Activated T-helper 1 cell treated with anti-CD3 and anti-CD28 coated beads, Interleukin-12 subunit alpha, Interleukin-12 subunit beta, Interleukin-2, Interleukin-4 antibody, amounts not matched to agents 30 ng/mL and 10 ng/mL and 1 ng/mL, durations not matched to agents 14 hours and 24 hours and 36 hours (primary cell): Measurements from ENCODE around the gene PTH2. TPM values are rescaled to one million over a fixed set of nuclear protein-coding genes. Genes with fewer than 3 reads are reported as not detected.
"Not testable (repeated sequence)": the region's sequence is repeated elsewhere in the genome, so short reads cannot be mapped to it uniquely, and the experiment has no call there.

Experiments
- DNase-seq: peaks from one replicate; pipeline ENCODE4 v3.0.0; 2021; ENCODE audit warnings: low spot score
- H3K27ac Mint-ChIP-seq: one replicate; pipeline ENCODE4 v1.8.0; 2021; ENCODE audit warnings: mild to moderate bottlenecking, mixed read lengths
- H3K27me3 Mint-ChIP-seq: one replicate; pipeline ENCODE4 v1.8.0; 2022; ENCODE audit warnings: mild to moderate bottlenecking, moderate library complexity, mixed read lengths; ENCODE audit not compliant: insufficient read depth
- H3K36me3 Mint-ChIP-seq: one replicate; pipeline ENCODE4 v1.8.0; 2021; ENCODE audit warnings: low read depth, mixed read lengths
- H3K4me1 Mint-ChIP-seq: one replicate; pipeline ENCODE4 v1.8.0; 2021; ENCODE audit warnings: low read depth, mixed read lengths
- H3K4me3 Mint-ChIP-seq: one replicate; pipeline ENCODE4 v1.8.0; 2021; ENCODE audit warnings: mild to moderate bottlenecking, moderate library complexity, mixed read lengths
- H3K9me3 Mint-ChIP-seq: one replicate; pipeline ENCODE4 v1.8.0; 2021; ENCODE audit warnings: mixed read lengths
- intact Hi-C: fragments of 100-400 bp; cut with micrococcal nuclease; formaldehyde crosslinking; loops from one replicate; pipeline ENCODE4 v1.15.1; 2024
- total RNA-seq: library from RNA; stranded (reverse); gene quantifications from 2 replicates; pipeline ENCODE4 v1.2.3, GENCODE V29; 2022

PTH2 gene, protein sequence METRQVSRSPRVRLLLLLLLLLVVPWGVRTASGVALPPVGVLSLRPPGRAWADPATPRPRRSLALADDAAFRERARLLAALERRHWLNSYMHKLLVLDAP
- total RNA-seq, result not detected in 2 replicates

DNA sequence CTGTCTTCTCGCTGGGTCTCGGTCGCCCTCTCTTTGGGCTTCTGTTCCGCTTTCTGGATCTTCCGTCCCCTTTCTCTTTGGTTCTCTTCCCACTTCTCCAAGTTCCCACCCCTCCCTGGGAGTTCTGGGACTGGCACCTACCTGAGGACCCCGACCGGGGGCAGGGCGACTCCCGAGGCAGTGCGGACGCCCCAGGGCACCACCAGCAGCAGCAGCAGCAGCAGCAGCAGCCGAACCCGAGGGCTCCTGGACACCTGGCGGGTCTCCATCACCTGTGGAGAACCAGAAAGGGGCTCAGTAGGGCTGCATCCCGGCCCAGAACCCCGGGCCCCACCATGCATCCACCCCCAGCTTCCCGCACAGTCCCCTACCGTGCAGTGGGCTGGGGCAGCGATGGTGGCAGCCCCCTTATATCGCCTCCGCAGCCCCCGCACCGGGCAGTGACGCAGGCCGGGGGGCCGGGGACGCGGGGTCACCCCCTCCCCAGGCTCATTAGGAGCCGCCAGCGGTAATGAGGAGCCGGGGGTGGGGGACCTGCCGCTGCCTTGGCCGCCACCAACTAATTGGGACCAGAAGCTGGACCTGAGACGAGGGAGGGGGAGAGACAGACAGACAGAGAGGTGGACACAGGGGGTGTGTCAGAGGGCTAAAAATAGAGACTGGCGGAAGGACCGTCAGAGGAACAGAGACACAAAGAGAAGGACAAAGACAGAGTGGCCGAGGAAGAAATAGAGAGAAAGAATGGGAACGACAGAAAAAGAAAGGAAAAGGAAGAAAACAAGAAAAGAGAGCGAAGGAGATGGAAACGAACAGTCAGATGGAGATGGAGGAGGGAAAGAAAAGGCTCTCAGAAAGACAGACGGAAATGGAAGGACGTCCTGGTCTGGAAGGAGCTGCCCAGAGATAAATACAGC is at the start of gene PTH2:
Gene PTH2, minus strand, starts transcription at position 371 of the 914 bp plus-strand sequence. Its CDS starts 102 bp downstream, at position 269.
- Mint-ChIP-seq H3K4me3 (peak within 1 kb of the TSS; percentile 80), H3K27ac (peak within 1 kb of the TSS; percentile 68), H3K4me1 (peaks cover 55% of the 10 kb centered on the region), H3K27me3 (peaks cover 88% of the 10 kb centered on the region), H3K36me3 (peaks cover 3% of the 10 kb centered on the region), H3K9me3 (no peaks in the 10 kb centered on the region)
- no peak for DNase-seq
- intact Hi-C loops, result no loop called here

DNA sequence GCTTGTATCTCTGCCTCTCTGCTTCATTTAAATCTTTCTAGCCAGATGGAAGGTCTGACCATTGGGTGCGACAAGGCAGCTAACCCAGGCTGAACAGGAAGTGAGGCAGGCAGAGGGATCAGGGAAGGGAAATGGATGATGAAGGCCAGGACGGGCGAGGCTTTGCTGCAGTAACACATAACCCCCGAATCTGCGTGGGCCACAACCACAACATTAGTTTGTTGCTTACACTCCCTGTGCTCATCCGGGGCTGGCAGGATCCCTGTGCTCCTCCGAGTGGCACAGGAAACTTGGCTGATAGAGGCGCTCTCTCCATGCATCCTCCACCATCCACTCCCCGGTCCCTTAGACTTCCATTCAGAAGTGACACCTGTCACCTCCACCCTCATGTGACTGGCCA is 49.7 kb upstream of the PTH2 start:
- Mint-ChIP-seq H3K36me3 (peaks cover 10% of the 10 kb centered on the region), H3K4me1 (peaks cover 50% of the 10 kb centered on the region), H3K27me3 (no peaks in the 10 kb centered on the region), H3K4me3 (peak overlapping the region; percentile 91), H3K9me3 (no peaks in the 10 kb centered on the region), H3K27ac (peak overlapping the region; percentile 97)
- intact Hi-C loops, result no loop called here
- DNase-seq, result no peak

DNA sequence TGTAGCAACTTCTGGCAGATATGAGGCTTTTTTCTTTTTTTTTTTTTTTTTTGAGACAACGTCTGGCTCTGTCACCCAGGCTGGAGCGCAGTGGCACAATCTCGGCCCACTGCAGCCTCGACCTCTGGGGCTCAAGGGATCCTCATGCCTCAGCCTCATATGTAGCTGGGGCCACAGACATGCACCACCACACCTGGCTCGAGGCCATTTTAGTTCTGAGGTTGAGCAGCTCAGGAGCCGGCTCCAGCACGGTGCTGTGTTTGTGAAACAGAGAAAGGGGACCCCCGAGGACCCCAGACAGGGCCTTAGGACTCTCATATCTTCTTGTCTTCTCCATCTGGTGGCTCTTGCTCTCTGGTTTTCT is 47.4 kb upstream of the PTH2 start:
- no peak for DNase-seq
- Mint-ChIP-seq H3K9me3 (no peaks in the 10 kb centered on the region), H3K4me1 (peaks cover 39% of the 10 kb centered on the region), H3K27ac (peak overlapping the region; percentile 86), H3K36me3 (peaks cover 3% of the 10 kb centered on the region), H3K4me3 (peak overlapping the region; percentile 67), H3K27me3 (no peaks in the 10 kb centered on the region)
- intact Hi-C loops, result loop anchor here (1.0 to 2.0 kb wide), 4 partner anchors 27 to 136 kb away; partner anchors contain the start of genes CD37 and DKKL1

DNA sequence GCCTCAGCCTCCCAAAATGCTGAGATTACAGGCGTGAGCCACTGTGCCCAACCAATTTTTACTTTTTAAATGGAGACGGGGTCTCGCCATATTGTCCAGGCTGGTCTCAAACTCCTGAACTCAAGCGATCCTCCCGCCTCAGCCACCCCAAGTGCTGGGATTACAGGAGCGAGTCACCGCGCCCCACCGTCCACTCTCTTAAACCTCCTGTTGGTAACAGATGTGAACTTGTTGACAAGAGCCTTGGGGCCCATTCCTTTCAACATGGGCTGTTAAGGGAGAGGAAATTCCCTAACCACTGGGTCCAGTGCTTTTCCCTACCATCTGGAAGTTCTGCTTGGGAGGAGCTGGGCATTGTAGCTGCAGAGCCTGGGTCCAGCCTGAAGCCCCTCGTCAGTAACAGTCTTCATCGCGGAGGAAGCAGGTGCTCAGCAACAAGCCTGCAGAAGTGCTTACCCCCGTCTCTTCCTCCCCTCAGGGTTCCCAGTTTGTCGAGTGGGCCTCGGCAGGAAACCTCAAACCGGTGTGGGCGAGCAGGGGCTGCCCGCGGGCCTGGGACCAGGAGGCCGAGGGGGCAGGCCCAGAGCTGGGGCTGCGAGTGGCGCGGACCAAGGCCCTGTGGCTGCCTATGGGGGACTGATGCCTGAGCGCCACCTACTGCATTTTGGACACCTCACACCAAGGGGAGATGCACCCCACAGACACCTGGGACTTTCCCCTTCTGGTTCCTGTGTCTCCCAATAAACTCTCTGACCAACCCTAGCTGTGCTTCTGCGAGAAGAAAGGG is 46.8 kb upstream of the PTH2 start:
- peaks cover 34% of the 10 kb centered on the region for H3K4me1 Mint-ChIP-seq
- no peaks in the 10 kb centered on the region for H3K9me3 Mint-ChIP-seq
- H3K36me3 Mint-ChIP-seq, result peaks cover 3% of the 10 kb centered on the region
- DNase-seq, result peak; percentile 84
- no peaks in the 10 kb centered on the region for H3K27me3 Mint-ChIP-seq
- H3K27ac Mint-ChIP-seq, result peak overlapping the region; percentile 86
- H3K4me3 Mint-ChIP-seq, result peak overlapping the region; percentile 67
- intact Hi-C loops, result loop anchor here (1.0 to 2.0 kb wide), 7 partner anchors 17 to 135 kb away; partner anchors contain the start of genes ALDH16A1, CD37, DKKL1 and RPL13A

DNA sequence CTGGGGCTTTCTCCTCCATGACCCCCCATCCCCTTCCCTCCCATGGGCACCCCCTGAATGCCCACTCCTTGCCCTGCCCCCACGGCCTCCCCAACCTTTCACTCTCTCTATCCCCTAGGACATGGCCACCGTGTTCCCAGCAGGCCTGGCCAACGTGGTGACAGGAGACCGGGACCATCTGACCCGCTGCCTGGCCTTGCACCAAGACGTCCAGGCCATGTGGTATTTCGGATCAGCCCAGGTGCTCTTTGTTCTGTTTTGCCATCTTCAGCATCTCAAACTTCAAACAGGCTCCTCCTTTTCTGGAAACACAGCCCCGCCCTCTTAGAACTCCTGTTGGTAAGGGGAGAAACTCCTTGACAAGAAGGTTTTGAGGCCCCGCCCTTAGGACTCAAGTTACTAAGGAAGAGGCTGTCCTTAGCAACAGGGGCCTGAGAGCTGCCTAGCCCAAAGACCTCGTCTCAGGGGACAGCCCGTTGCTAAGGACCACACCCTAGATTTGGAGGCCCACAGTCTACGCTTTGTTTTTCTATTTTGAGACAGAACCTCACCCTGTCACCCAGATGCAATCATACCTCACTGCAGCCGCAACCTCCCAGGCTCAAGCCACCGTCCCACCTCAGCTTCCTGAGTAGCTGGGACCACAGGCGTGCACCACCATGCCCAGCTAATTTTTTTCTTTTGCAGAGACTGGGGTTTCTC is 45.7 kb upstream of the PTH2 start:
- Mint-ChIP-seq H3K36me3 (peaks cover 3% of the 10 kb centered on the region), H3K27me3 (no peaks in the 10 kb centered on the region), H3K27ac (peak overlapping the region; percentile 99), H3K4me1 (peaks cover 32% of the 10 kb centered on the region), H3K9me3 (no peaks in the 10 kb centered on the region), H3K4me3 (peak overlapping the region; percentile 82)
- intact Hi-C loops, result loop anchor here (1.0 kb wide), 3 partner anchors 16 to 27 kb away; partner anchors contain the start of genes ALDH16A1, RPL13A and RPS11
- DNase-seq, result peak; percentile 92

DNA sequence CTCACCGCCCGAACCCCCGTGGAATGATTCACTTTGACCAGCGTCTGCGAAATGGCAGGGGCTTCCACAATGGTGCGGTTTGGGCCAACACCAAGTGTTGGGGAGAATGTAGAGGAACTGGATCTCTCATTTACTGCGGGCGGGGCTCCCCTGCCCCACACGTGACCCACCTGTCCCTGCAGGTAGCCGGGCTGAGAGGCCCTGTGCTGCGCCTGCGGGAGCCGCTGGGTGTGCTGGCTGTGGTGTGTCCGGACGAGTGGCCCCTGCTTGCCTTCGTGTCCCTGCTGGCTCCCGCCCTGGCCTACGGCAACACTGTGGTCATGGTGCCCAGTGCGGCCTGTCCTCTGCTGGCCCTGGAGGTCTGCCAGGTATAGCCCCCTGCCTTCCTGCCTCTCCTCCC is 45.0 kb upstream of the PTH2 start:
- no peak for DNase-seq
- H3K27me3 Mint-ChIP-seq, result no peaks in the 10 kb centered on the region
- peaks cover 3% of the 10 kb centered on the region for H3K36me3 Mint-ChIP-seq
- H3K27ac Mint-ChIP-seq, result peak overlapping the region; percentile 99
- H3K9me3 Mint-ChIP-seq, result no peaks in the 10 kb centered on the region
- peaks cover 29% of the 10 kb centered on the region for H3K4me1 Mint-ChIP-seq
- intact Hi-C loops, result no loop called here
- H3K4me3 Mint-ChIP-seq, result no peak overlapping the region

DNA sequence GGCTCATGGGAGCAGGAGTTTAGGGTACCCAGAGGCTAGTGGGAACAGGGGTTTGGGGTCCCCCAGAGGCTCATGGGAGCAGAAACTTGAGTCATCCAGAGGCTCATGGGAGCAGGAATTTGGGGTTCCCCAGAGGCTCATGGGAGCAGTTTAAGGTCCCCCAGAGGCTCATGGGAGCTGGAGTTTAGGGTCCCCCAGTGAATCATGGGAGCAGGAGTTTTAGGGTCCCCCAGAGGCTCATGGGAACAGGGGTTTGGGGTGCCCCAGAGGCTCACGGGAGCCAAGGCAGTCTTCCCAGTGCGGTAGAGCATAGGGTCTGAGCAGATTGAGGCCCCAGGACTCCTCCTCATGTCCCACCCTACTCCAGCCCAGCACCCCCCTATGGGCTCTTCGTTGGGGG is 42.1 kb upstream of the PTH2 start:
- no peak overlapping the region for H3K4me3 Mint-ChIP-seq
- peak overlapping the region; percentile 40 for H3K27ac Mint-ChIP-seq
- peaks cover 14% of the 10 kb centered on the region for H3K4me1 Mint-ChIP-seq
- H3K36me3 Mint-ChIP-seq, result peaks cover 3% of the 10 kb centered on the region
- intact Hi-C loops, result no loop called here
- no peak for DNase-seq
- no peaks in the 10 kb centered on the region for H3K27me3 Mint-ChIP-seq
- no peaks in the 10 kb centered on the region for H3K9me3 Mint-ChIP-seq

DNA sequence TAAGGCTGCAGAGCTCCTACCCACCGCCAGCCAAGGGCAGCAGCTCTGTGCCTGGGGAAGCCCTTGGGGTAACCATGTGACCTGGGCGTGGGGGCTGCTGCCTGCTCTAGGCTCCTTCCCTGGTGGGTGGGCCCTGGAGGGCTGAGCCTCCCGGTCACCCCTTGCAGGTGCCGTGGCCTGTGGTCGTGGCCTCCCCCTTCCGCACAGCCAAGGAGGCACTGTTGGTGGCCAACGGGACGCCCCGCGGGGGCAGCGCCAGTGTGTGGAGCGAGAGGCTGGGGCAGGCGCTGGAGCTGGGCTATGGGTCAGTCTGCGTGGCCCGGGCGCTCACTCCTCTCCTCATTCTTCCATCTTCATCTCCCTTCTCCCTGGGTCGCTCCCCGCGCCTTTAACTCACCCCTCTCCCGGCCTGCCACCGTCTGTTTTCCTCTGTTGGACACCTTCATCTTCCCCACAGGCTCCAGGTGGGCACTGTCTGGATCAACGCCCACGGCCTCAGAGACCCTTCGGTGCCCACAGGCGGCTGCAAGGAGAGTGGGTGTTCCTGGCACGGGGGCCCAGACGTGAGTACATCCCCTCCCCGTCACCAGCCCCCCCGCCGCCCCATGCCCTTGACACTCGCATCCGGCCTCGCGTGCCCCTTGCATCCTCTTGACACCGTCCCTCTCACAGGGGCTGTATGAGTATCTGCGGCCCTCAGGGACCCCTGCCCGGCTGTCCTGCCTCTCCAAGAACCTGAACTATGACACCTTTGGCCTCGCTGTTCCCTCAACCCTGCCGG is 40.9 kb upstream of the PTH2 start:
- Mint-ChIP-seq H3K4me3 (no peak overlapping the region), H3K36me3 (peaks cover 3% of the 10 kb centered on the region), H3K9me3 (no peaks in the 10 kb centered on the region), H3K27me3 (no peaks in the 10 kb centered on the region), H3K27ac (no peak overlapping the region), H3K4me1 (peaks cover 7% of the 10 kb centered on the region)
- DNase-seq, result no peak
- intact Hi-C loops, result no loop called here

DNA sequence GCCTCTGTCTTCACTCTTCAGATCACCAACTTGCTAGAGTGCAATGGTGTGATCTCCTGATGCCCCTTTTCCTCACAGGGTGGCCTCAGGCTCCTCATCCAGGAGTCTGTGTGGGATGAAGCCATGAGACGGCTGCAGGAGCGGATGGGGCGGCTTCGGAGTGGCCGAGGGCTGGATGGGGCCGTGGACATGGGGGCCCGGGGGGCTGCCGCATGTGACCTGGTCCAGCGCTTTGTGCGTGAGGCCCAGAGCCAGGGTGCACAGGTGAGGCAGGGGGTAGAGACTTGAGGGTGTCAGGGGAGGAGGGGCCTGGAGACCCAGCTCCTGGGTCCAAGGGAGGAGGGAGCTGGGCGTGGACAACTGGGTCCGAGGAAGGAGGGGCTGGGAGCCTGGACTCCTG is 39.3 kb upstream of the PTH2 start:
- Mint-ChIP-seq H3K27ac (no peak overlapping the region), H3K36me3 (no peaks in the 10 kb centered on the region), H3K27me3 (no peaks in the 10 kb centered on the region)

DNA sequence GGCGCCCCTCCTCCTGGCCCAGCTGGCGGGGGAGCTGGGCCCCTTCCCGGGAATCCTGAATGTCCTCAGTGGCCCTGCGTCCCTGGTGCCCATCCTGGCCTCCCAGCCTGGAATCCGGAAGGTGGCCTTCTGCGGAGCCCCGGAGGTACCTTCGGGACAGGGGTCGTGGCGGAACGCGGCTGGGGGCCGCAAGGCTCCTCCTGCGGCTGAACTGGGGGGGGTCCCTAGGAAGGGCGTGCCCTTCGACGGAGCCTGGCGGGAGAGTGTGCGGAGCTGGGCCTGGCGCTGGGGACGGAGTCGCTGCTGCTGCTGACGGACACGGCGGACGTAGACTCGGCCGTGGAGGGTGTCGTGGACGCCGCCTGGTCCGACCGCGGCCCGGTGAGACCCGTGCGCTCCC is 38.4 kb upstream of the PTH2 start:
- Mint-ChIP-seq H3K9me3 (no peaks in the 10 kb centered on the region), H3K27me3 (no peaks in the 10 kb centered on the region), H3K27ac (no peak overlapping the region), H3K4me3 (no peak overlapping the region), H3K36me3 (no peaks in the 10 kb centered on the region), H3K4me1 (peaks cover 2% of the 10 kb centered on the region)
- intact Hi-C loops, result no loop called here
- no peak for DNase-seq

More for the DNA sequence above, 39.3 kb upstream of the PTH2 start:
- intact Hi-C loops, result no loop called here
- H3K4me1 Mint-ChIP-seq, result no peaks in the 10 kb centered on the region
- DNase-seq, result no peak
- no peaks in the 10 kb centered on the region for H3K9me3 Mint-ChIP-seq
- H3K4me3 Mint-ChIP-seq, result no peak overlapping the region

DNA sequence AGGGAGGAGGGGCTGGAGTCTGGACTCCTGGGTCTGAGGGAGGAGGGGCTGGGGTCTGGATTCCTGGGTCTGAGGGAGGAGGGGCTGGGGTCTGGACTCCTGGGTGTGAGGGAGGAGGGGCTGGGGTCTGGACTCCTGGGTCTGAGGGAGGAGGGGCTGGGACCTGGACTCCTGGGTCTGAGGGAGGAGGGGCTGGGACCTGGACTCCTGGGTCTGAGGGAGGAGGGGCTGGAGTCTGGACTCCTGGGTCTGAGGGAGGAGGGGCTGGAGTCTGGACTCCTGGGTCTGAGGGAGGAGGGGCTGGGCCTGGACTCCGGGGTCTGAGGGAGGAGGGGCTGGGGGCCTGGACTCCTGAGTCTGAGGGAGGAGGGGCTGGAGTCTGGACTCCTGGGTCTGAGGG is 37.9 kb upstream of the PTH2 start:
- H3K9me3 Mint-ChIP-seq, H3K27me3 Mint-ChIP-seq, H3K4me1 Mint-ChIP-seq, DNase-seq, H3K4me3 Mint-ChIP-seq, intact Hi-C loops, H3K36me3 Mint-ChIP-seq, H3K27ac Mint-ChIP-seq: not testable (repeated sequence)

DNA sequence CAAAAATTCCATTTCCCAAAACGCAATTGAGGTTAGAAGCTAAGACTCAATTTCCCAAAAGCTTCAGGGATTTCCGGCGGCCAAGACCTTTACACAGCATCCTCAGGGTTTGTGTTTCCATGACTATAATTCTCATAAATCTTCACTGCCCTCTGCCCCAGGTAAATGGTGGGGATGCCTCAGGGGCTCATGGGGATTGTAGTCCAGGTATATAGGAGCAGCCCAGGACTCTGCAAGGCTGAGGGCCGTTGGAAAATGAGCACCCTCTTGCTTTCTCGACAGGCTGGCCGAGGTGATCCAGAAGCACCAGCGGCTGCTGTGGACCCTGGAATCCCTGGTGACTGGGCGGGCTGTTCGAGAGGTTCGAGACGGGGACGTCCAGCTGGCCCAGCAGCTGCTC is 36.1 kb upstream of the PTH2 start:
- Mint-ChIP-seq H3K36me3 (peaks cover 3% of the 10 kb centered on the region), H3K4me3 (no peak overlapping the region), H3K4me1 (peaks cover 14% of the 10 kb centered on the region), H3K27ac (no peak overlapping the region), H3K27me3 (no peaks in the 10 kb centered on the region), H3K9me3 (no peaks in the 10 kb centered on the region)
- intact Hi-C loops, result loop anchor here (10.0 kb wide), 1 partner anchor 585 kb away; the partner anchor contains the start of gene PPP1R15A
- no peak for DNase-seq
